Kidney capillary endothelial cell (primary cell): ENCODE measurements around the gene KCNMB1.

Experiments
- DNase-seq: peaks from one replicate; pipeline ENCODE4 v3.0.0-alpha.2; 2018; ENCODE audit warnings: low spot score

KCNMB1 gene

GRCh38 chr5:170414786-170415185 is 25.6 kb upstream of the KCNMB1 start:
- no peak for DNase-seq

DNA sequence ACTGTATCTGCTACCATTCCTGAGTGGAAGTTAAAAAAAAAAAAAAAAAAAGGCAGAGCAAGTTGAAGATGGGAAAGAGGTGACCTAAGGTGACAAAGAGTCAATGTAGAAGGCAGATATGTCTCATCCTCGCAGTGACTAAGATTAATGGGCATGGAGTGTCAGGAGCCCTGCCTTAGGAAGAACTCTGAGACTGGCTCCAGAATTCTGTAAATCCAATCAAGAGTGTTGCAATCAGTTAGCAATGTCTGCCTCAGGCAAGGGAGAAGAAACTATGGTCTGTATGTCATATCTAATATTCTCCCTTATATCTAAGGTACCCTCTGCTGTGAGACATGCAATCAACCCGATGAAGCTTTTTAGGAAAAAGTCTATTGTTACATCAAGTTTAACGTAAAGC is 24.7 kb upstream of the KCNMB1 start:
- DNase-seq = no peak

DNA sequence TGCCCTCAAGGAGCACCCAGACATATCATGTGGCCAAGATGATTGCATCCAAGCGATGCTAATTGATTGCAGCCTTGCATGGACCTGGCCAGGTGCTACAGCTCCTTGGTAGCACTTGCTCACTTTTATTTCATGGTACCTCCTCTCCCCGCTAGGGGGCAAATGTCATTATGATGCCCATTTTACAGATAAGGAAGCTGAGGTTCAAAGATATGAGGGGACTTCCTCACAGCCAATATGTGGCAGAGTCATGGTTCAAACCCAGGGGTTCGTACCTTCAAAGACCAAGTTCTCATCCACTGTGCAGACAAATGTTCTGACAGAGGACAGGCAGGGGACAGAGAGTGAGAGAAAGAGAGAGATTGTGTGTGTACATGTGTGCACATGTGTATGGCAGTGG is 21.9 kb upstream of the KCNMB1 start:
- DNase-seq = no peak

DNA sequence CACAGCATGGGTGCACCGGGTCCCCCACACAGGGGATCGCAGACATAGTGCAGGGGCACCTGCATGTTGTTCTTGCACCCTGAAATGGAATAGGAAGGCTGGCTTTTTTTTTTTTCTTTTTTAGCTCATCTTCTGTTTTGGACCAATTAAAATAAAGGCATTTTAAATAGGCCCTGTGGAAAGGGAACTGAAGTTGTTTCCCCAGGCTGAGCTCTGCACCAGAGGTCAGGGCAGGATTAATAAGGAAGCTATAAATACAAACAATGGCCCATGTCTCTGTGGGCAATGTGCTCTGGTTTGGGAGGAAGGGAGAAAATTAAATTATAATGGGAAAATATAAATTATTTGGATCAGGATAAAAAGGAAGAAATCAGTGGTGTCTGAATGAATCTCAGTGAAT is 21.2 kb upstream of the KCNMB1 start:
- no peak for DNase-seq

DNA sequence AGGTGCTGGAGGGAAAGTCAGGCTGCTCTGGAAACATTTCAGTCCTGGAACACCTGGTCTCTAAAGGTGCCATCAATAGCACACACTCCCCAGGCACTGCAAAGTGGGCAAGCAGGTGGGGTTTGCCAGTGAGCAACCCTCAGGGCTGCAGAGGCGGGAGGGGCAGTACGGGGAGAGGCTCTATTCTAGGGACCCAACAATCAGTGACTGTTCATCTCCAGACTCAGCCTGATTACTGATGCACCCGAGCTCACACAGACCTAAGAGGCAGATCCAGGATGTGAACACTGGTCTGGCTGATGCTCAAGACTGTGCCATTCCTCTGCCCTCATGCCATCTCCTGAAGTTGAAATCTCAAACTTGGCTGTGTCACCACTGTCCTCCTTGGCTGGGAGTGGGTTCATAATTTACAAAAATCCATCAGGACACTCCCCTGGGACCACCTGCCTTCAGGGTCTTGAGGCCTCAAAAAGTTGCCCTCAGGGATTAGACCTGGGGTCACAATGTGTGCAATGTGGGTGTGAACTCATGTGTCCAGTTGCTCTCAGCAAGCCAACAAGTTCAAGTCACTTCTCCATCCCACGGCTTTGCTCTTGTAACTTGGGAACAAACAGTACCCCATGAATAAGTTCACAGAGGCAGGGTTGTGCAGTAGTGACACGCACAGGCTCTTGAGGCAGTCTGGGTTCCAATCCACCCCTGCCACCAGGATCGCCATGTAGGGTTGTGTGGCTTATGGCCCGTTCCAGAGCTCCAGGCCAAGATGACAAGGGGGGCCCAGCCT is 19.9 kb upstream of the KCNMB1 start:
- DNase-seq = no peak

DNA sequence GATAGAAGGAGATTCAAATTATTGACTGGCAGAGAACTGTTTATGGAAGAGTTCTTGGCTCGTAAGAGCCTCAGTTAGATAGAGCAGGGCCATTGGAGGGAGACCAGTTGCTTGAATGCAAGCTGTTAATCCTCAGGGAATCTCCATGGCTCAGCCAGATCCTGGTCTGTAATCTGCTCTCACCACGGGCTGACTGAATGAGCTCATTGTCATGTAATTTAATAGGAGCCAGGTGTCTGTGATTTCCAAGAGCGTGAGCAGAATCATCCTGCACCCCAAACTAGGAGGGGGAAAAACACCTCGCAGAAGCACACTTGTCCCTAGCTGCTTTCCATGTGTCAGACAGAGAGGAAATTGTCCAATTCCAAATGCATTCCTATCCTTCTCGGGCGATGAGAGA is 19.1 kb upstream of the KCNMB1 start:
- DNase-seq = no peak

DNA sequence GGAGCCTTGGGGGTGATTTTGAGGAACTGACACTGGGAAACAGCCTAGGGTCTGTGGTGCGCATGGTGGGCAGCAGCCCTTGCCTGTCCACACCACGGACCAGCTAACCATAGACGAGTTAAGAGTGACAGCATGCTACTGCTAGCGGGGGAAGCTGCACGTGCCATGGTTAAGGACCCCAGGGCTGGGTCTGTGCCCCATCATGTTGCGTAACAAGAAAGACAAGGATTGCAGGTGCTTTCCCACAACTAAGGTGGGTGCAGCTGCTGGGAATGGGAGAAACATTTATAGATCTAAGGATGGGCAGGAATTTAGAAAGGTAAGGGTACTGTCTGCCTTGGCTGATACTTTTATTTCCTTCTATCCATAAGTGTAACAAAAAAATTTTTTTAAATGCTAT is 17.9 kb upstream of the KCNMB1 start:
- DNase-seq = no peak

- no peak for DNase-seq
These were observed 16.6 kb upstream of the KCNMB1 start for GRCh38 chr5:170405817-170406216.

GRCh38 chr5:170404398-170404797 is 15.2 kb upstream of the KCNMB1 start:
- no peak for DNase-seq

- DNase-seq = no peak
These were observed 14.5 kb upstream of the KCNMB1 start for GRCh38 chr5:170403675-170404074.

GRCh38 chr5:170402508-170402907 is 13.3 kb upstream of the KCNMB1 start:
- no peak for DNase-seq

DNA sequence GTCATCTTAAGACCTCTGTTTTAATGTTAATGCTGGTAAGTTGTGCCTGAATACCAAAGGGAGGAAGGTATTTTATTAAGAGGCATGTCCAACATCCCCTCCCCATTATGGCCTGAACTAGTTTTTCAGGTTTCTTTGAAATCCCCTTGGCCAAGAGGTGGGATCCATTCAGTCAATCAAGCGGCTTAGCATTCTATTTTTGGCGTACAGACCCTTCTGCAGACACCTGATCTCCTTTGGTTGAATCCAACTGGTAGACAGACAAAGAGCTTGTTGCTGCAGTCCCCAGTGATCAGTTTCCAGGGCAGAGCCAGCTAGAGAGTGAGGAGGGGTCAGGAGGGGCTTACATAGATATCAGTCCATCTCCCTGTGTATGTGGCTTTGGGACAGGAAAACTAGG is 7.9 kb upstream of the KCNMB1 start:
- no peak for DNase-seq

DNA sequence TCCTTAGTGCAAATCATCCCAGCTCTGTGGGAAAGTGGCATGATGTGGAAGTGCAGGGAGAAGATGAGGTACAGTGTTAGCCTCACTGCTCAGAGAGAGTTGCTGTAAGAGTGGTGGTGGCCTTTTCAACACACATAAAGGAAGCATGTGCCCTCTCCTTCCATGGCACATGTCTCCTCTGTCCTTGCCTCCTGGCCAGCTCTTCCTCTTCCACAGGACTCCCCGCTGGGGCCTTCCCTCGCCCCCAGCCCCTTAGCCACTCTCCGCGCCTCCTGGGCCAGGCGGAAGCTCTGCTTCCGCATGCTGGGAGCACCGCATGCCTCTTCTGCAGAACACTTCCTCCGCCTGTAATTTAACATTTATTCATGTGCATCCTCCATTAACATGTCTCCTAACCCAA is 4.8 kb upstream of the KCNMB1 start:
- no peak for DNase-seq

- no peak for DNase-seq
These were observed 4.1 kb upstream of the KCNMB1 start for GRCh38 chr5:170393235-170393634.

- no peak for DNase-seq
These were observed 1.3 kb upstream of the KCNMB1 start for GRCh38 chr5:170390472-170390871.

DNA sequence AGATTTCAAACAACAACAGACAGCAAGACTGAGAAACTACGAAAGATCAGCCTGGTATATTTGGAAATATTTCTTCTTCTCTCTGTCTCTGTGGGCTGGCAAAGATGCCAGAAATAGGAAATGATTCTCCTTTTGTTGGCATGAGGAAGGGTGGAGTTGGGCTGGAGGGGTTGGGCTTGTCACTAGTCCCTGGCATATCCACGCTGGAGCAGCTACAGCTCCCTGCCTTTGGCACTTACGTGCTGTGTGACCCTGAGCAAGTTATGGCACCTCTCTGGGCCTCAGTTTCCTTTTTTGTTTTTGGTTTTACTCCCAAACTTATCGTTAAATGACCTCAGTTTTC is 354 bp upstream of the KCNMB1 start:
- DNase-seq = peak; percentile 14

DNA sequence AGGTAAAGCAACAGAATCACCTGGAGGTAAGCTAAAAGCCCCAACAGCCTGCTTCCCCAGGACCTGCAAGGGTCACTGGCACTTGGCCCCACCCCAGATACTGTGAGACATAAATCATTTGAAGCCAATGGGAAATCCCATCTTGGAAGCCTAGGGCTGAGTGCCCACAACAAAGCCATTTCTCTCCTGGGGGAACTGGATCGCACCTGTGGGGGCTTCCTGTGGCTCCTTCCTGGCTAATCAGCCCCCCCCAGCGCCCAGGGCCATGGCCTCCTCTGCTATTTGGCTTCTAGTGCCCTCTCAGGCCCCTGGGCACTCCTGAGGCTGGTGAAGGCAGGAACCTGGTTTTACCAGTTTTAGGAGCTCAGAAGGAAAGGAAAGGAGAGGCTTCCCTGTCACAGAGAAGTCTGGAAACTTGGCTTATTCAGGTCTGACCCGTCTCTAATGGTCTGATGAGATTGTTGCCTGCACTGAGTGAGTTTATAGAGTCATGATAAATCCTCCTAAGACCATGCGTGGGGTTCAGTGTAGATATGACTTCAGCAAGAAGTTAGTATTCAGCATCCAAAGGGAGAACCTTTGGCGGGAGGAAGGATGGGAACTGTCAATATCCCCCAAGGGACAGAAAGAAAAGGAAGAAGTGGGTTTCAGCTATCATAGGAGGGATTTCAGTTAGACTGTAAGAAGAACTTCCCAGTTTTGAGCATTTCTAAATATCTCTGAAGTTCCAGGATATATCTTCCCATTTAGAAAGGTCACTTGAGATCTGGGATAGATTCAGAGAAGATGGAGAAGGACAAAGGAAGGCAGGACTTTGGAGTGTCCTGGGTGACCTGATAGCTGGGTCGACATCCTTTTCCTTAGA is 1.2 kb downstream of the KCNMB1 start:
- no peak for DNase-seq

- no peak for DNase-seq
These were observed 2.3 kb downstream of the KCNMB1 start for GRCh38 chr5:170386743-170387395.

GRCh38 chr5:170383227-170383626 is 5.9 kb downstream of the KCNMB1 start:
- DNase-seq = no peak

- no peak for DNase-seq
These were observed 6.4 kb downstream of the KCNMB1 start for GRCh38 chr5:170382790-170383189.

GRCh38 chr5:170380361-170380951 is 8.7 kb downstream of the KCNMB1 start:
- no peak for DNase-seq

- no peak for DNase-seq
These were observed 10.4 kb downstream of the KCNMB1 start for GRCh38 chr5:170378740-170379139.

DNA sequence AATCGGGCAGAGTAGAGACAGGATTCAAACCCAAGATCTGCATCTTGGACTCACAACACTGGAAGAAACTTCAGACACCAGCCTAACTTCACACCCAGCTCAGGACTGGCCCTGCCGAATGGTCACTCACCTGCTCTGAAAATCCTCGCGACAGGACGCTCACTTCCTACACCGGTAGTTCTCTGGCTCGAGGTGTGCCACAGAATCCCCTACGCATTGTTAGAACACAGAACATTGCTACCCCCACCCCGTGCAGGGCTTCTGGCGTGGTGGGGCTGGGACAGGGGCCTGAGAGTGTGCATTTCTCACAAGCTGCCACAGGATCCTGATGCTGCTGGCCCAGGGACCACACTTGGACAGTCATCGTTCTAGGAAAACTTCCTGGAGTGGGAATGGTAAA is 12.1 kb downstream of the KCNMB1 start:
- DNase-seq = no peak
